Kidney tubule cell (primary cell): ENCODE measurements around the gene CMKLR1.

ENCODE experiments used
- DNase-seq: peaks from one replicate; pipeline ENCODE4 v3.0.0-alpha.2; 2018; ENCODE audit warnings: low spot score

Gene CMKLR1

GRCh38 chr12:108338915-108339657 is at the start of gene CMKLR1:
TSS of gene CMKLR1 (minus strand) at chr12:108339311. CDS start at chr12:108293591, 45,720 bp downstream.
- DNase-seq, result no peak

- DNase-seq, result no peak
Observed at GRCh38 chr12:108387771-108388170, 48.7 kb upstream of the CMKLR1 start.

GRCh38 chr12:108386709-108387360 is 47.7 kb upstream of the CMKLR1 start:
- no peak for DNase-seq

GRCh38 chr12:108382437-108382801 is 43.3 kb upstream of the CMKLR1 start:
- DNase-seq, result no peak

DNA sequence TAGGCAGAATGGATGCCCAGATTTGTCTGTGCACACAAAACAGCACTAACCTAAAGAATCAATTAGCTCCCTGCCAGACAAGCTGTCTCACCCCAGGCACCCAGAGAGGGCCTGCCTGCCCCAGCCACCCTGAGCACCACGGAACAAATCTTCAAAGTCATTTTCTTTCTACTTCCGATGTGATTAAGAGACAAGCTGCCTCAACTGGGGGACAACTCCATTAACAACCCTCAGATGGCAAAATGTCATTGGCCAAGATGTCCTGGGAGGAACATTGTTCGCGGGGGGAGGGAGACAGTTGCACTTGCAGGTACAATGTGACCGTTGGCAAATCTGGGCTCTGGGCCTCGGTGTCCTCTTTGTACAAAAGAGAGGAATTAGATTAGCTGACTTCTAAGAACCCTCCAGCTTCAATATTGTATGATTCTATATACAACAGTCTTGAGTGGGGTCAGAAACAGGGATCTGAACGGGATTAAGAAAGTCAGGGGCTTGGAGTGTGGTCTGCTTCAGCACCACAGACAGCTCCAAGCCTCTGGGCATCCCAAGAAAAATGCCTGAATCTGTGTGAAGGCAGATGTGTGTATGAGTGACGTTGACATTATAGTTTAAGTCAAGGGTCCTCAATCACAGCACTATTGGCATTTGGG is 42.8 kb upstream of the CMKLR1 start:
- DNase-seq, result no peak

DNA sequence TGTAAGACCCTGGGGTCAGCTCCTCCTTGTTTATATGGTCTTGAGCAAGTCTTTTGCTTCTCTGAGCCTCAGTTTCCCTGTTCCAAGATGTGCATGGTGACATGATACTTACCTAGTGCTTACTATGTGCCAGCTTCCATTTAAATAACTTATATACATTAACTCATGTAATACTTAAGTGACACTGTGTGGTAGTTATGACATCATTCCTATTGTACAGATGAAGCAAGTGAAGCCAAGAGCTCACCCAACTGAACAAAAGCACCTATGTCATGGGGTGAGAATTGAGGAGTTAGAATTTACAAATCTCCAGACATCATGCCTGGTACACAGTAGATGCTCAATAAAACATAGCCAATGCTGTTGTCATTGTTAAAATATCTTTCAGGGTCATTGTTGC is 41.3 kb upstream of the CMKLR1 start:
- no peak for DNase-seq

- no peak for DNase-seq
Observed at GRCh38 chr12:108379823-108380222, 40.7 kb upstream of the CMKLR1 start.

GRCh38 chr12:108378926-108379325 is 39.8 kb upstream of the CMKLR1 start:
- DNase-seq, result no peak

- no peak for DNase-seq
Observed at GRCh38 chr12:108377260-108377659, 38.1 kb upstream of the CMKLR1 start.

GRCh38 chr12:108375986-108376663 is 37.0 kb upstream of the CMKLR1 start:
- DNase-seq, result peak; percentile 11

- DNase-seq, result no peak
Observed at GRCh38 chr12:108374596-108375320, 35.6 kb upstream of the CMKLR1 start.

- DNase-seq, result no peak
Observed at GRCh38 chr12:108373111-108373510, 34.0 kb upstream of the CMKLR1 start.

GRCh38 chr12:108371801-108372344 is 32.8 kb upstream of the CMKLR1 start:
- DNase-seq, result no peak

GRCh38 chr12:108370415-108370814 is 31.3 kb upstream of the CMKLR1 start:
- DNase-seq, result no peak

DNA sequence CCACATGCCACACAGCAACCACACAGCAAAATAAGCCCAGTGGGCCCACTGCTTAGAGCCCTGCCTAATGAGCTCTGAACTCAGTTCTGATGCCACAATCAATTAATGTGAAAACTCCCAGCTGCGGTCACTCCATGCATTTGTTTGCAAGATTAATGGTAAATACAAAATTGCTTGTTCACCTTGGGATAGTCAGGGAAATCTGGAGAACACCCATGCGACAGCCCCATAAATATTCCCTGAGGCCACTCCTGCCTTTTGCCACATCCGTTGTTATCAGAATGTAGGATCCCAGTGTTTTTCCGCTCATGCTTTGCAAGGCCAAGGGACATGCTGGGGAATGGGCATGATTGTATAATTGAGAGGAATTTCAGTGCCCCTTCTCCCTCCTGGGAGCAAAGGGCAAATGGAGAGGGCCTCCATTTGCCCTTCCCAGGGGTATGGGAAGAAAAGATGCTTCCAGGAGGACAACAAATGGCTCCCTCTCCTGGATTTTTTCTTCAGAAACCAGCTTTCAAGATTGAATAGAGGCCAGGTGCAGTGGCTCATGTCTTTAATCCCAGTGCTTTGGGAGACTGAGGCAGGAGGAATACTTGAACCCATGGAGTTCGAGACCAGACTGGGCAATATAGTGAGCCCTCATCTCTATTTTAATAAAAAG is 30.8 kb upstream of the CMKLR1 start:
- no peak for DNase-seq

DNA sequence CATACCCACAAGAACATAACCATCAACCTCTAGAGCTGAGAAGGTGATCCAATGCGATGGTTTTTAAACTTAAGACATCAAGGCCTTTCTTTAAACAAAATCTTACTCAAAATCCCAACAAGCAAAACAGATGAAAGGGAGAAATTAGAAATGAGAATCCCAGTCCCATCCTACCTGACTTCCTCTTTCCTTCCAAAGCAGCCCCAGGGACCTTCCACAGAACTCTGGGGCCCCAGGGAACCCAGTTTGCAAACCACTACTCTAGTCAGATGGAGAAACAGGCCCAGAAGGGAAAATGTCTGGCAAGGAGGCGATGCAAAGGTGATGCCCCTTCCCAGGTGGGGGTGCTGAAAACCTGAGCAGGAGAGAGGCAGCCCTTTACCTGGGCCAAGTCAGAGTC is 29.0 kb upstream of the CMKLR1 start:
- no peak for DNase-seq

GRCh38 chr12:108367436-108367835 is 28.3 kb upstream of the CMKLR1 start:
- DNase-seq, result no peak

DNA sequence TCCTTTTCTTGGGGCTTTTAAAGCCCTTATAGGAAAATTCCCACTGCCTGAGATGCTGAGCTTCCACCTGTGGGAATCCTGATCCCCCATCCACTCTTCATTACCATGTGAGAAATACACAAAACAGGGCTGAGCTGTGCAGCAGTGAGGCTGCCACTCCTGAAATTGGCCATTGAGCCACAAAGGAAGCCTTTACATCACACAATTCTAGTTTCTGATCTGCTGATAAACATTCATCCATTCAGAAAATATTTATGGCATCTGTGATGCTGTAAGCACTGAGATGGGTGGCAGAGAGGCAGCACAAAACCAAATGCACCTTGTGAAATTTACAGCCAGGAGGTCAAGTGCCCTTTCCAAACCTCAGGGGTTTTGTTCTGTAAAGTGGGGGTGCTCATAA is 26.2 kb upstream of the CMKLR1 start:
- DNase-seq, result no peak

DNA sequence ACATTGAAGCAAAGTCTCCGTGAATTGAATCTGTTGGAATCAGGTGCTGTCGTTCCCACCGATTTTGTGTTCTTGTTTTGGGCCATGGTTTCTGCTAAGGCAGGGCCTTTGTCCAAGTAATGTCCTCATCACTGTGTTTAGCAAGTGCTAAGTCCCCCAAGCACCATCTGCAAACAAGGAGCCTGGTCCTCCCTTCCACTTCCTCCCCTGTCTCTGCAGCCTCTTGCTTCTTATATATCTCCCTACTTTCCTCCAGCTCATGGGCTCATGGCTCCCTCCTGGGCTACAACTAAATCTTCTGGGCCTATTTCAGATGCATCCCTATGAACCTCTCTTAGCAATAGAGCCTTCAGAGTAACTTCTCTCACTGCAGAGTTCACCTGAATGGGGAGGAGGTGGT is 25.8 kb upstream of the CMKLR1 start:
- no peak for DNase-seq

GRCh38 chr12:108363565-108363964 is 24.5 kb upstream of the CMKLR1 start:
- no peak for DNase-seq

DNA sequence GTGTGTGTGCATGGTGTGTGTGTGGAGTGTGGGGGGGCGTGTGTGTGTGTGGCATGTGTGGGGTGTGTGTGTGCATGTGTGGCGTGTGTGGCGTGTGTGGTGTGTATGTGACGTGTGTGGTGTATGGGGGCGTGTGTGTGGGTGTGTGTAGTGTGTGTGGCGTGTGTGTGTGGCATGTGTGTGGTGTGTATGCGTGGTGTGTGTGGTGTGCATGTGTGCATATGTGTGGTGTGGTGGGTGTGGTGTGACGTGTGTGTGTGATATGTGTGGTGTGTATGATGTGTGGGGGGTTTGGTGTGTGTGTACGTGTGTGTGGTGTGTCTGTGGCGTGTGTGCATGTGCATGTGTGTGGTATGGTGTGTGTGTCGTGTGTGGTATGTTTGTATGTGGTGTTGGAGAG is 24.1 kb upstream of the CMKLR1 start:
- no peak for DNase-seq
